Left colon (tissue), 2 donors: ENCODE data around the gene E2F2. TPM values are rescaled to one million over a fixed set of nuclear protein-coding genes. Genes with fewer than 3 reads are reported as not detected.
"Not testable (repeated sequence)": the region's sequence is repeated elsewhere in the genome, so short reads cannot be mapped to it uniquely, and the experiment has no call there.

Source experiments
- ATAC-seq: fragments of 200-7000 bp; cut with Tn5 transposase; one replicate; pipeline ENCODE4 v1.9.1; 2020; ENCODE audit warnings: mild to moderate bottlenecking, moderate library complexity
- DNase-seq, 2 donors: peaks; one replicate each; pipeline ENCODE4 v3.0.0-alpha.2; 2020
- intact Hi-C, 2 donors: fragments of 100-400 bp; cut with DNase I in 1 of 2; cut with micrococcal nuclease in 1 of 2; formaldehyde crosslinking; loops; one replicate each; pipeline versions ENCODE4 v1.11.2 to v1.14.0; 2022; cut with DNase I, micrococcal nuclease
- total RNA-seq, 2 donors: library from RNA; stranded (reverse); fragmentation: NEBNext Ultra II Directional; extraction: Animal tissue kit (Norgen Biotek cat#: 25700); gene quantifications; one replicate each; pipeline ENCODE4 v1.2.1, GENCODE V29; 2021
- donor health status: DM: no; HTN: no; CAD: no.
- donor health status: DM: yes; HTN: yes; CAD: no.

E2F2 gene
- total RNA-seq, 2 donors from 2014 or later: 10.9 to 12.1 TPM

GRCh38 chr1:23497777-23498439 is 33.1 kb downstream of the E2F2 start:
- ATAC-seq (no peak), DNase-seq (no peak)
- intact Hi-C loops: loop anchor here in 1 of 2 donors (5.0 kb wide), 1 partner anchor 44 kb away; no protein-coding TSS in a partner anchor

GRCh38 chr1:23496490-23497181 is 34.4 kb downstream of the E2F2 start:
- ATAC-seq: peak; percentile 8
- no peak for DNase-seq
- intact Hi-C loops: loop anchor here in 1 of 2 donors (5.0 kb wide), 1 partner anchor 46 kb away; no protein-coding TSS in a partner anchor

- not testable (repeated sequence) for ATAC-seq, DNase-seq
- intact Hi-C loops: loop anchor here in 1 of 2 donors (5.0 kb wide), 1 partner anchor 47 kb away; no protein-coding TSS in a partner anchor
These were observed 36.2 kb downstream of the E2F2 start for GRCh38 chr1:23494836-23495235.

- intact Hi-C loops, ATAC-seq: not testable (repeated sequence)
These were observed 38.3 kb downstream of the E2F2 start for GRCh38 chr1:23492776-23493175.

GRCh38 chr1:23492132-23492720 is 38.8 kb downstream of the E2F2 start:
- intact Hi-C loops: no loop called here
- DNase-seq (no peak), ATAC-seq (no peak)

More at GRCh38 chr1:23492776-23493175, 38.3 kb downstream of the E2F2 start:
- DNase-seq: not testable (repeated sequence)

DNA sequence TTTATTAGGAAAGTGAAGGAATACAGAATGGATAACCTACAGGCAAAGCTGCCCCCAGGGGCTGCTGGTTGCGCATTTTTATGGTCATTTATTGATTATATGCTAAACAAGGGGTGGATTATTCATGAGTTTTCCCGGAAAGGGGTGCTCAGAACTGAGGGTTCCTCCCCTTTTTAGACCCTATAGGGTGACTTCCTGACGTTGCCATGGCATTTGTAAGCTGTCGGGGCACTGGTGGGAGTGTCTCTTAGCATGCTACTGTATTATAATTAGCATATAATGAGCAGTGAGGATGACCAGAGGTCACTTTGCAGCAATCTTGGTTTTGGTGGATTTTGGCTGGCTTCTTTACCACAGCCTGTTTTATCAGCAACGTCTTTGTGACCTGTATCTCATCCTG is 41.2 kb downstream of the E2F2 start:
- DNase-seq (no peak), ATAC-seq (no peak)
- intact Hi-C loops: no loop called here

DNA sequence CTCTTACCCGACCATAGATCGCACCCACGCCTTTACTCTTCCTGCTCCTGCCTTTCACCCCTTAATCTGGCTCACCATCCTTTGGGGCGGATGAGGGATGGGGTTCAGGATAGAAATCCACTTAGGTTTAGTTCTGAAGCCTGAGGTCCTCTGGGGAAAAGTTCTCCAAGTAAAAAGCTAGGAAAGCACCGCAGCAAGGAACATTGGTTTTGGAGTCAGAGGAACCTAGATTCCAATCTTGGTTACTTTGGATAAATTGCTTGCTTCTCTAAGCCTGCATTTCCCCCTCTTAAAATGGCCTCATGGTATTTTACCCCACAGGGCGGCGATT is 46.1 kb downstream of the E2F2 start:
- ATAC-seq (no peak), DNase-seq (no peak)
- intact Hi-C loops: no loop called here

GRCh38 chr1:23484253-23485001 is 46.6 kb downstream of the E2F2 start:
- intact Hi-C loops: no loop called here
- ATAC-seq: peak; percentile 87

GRCh38 chr1:23483321-23484252 is 47.4 kb downstream of the E2F2 start, which contains the start of gene ASAP3:
Gene ASAP3 (minus strand): TSS chr1:23484179. CDS start chr1:23484133, 46 bp downstream.
- intact Hi-C loops: no loop called here
- DNase-seq (peak; percentile 44 to 50), ATAC-seq (peak; percentile 22)

More at GRCh38 chr1:23484253-23485001, 46.6 kb downstream of the E2F2 start:
- DNase-seq: peak; percentile 96

DNA sequence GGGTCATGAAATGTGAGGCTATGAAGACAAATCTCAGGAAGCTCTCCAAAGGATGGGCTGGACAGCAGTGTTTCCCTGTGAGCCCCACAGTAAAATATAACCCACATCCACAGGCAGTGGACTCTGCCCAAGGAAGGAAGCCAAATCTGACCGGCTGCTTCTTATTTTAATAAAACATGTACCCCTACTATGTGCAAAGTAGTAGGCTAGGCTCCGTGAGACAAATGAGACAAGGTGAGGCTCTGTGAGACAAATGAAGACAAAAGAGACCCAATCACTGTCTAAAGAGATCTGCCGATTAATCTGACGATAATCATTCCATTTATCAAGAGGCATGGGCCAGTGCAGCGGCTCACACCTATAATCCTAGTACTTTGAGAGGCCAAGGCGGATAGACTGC is 49.1 kb downstream of the E2F2 start:
- DNase-seq (no peak), ATAC-seq (no peak)
- intact Hi-C loops: no loop called here

GRCh38 chr1:23481026-23481597 is 49.9 kb downstream of the E2F2 start:
- intact Hi-C loops: no loop called here
- DNase-seq: no peak
- no peak for ATAC-seq

GRCh38 chr1:23480187-23481025 is 50.6 kb downstream of the E2F2 start:
- no peak for ATAC-seq
- intact Hi-C loops: no loop called here
- no peak for DNase-seq

DNA sequence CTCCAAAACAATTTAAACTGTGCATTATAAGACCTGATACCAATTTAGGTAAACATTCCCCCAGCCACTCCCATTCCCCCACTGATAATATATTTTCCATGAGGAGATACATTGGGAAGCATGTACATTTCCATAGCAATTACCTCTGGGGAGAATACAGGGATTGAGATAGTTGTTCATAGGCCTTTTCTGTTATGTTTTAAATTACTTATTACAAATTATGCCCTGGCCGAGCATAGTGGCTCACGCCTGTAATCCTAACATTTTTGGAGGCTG is 51.4 kb downstream of the E2F2 start:
- DNase-seq (no peak), ATAC-seq (no peak)
- intact Hi-C loops: no loop called here

GRCh38 chr1:23478896-23479665 is 52.0 kb downstream of the E2F2 start:
- no peak for DNase-seq
- intact Hi-C loops: no loop called here
- peak; percentile 25 for ATAC-seq

DNA sequence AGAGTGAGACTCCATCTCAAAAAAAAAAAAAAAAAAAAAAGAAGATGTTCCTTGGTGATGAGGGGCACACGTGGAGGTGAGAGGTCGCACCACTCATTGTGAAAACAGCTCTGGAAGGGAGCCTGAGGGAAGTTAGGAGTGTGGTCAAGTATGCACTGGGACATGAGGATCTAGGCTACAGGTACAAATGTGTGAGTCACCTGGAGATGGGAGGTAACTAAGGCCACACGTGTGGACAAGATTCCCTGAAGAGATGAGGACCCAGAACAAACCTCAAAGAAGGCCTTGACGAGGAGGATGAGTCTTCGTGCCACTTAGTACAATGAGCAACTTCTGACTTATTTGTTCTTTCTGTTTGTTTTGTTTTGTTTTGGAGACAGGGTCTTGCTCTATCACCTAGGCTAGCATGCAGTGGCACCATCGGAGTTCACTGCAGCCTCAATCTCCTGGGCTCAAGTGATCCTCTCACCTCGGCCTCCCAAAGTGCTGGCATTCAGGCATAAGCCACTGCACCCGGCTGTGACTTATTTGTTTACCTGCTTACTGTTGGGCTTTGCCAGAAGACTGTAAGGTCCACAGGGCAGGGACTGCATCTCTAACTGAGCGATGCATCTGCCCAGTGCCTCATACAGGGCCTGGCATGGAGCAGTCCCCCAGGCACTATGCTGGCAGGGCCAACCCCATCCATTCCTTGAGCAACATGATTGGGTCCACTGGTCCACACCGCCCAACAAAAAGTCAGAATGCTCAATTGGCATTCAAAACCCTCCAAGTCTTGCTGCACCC is 53.5 kb downstream of the E2F2 start:
- ATAC-seq: no peak
- DNase-seq: no peak
- intact Hi-C loops: no loop called here

DNA sequence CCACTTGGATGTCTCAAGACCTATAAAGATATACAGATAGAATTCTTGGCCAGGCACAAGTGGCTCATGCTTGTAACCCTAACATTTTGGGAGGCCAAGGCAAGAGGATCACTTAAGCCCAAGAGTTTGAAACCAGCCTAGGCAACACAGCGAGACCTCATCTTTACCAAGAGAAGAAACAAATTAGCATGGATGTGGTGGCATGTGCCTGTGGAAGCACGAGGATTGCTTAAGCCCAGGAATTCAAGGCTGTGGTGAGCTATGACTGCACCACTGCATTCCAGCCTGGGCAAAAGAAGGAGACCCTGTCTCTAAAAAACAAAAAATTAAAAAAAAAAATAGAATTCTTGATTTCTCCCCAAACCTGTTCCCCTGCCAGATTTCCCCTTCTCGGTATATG is 55.4 kb downstream of the E2F2 start:
- DNase-seq (no peak), ATAC-seq (no peak)
- intact Hi-C loops: no loop called here
